ENCODE measurements around the gene SLC25A20. TPM values are rescaled to one million over a fixed set of nuclear protein-coding genes. Genes with fewer than 3 reads are reported as not detected.
"Not testable (repeated sequence)": the region's sequence is repeated elsewhere in the genome, so short reads cannot be mapped to it uniquely, and the experiment has no call there.

SLC25A20 gene
- total RNA-seq, 1 donor from 2014 or later = 17.4 TPM

- H3K4me3 Mint-ChIP-seq = no peak overlapping the region
- intact Hi-C loops (cut with micrococcal nuclease) = no loop called here
- no peak overlapping the region for H3K27ac Mint-ChIP-seq
- no peaks in the 10 kb centered on the region for H3K27me3 Mint-ChIP-seq (ENCODE audit: insufficient read depth)
- no peaks in the 10 kb centered on the region for H3K9me3 Mint-ChIP-seq
- DNase-seq (ENCODE audit: low spot score) = no peak
- H3K4me1 Mint-ChIP-seq (ENCODE audit: low read depth) = peaks cover 12% of the 10 kb centered on the region
- H3K36me3 Mint-ChIP-seq (ENCODE audit: low read depth) = peaks cover 3% of the 10 kb centered on the region
Observed at GRCh38 chr3:48851407-48851806, 47.3 kb downstream of the SLC25A20 start.

DNA sequence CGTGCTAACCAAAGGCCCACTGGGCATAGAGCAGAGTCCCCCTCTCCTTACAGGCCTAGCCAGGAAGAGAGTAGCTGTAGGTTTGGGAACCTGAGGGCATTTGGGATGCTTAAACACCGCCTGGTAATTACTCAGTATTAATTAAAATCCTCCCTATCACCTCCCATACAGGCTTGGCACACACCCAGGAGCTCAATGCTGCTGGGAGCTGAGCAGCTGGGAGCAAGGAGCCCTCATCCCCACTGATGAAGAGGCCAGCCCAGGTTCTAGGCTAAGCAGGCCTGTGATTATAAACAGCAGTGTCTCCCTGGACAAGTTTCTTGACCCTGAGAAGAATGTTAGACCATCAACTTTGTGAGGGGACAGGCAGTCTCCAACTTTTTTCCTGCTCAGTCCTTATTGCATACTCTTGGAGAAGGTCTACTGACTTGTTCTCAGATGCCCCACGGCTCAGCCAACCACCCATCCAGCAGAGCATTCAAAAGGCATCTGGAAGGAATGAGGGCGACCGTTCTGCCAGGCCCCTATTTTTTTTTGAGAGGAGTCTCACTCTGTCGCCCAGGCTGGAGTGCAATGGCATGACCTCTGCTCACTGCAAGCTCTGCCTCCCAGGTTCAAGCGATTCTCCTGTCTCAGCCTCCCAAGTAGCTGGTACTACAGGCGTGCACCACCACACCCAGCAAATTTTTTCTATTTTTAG, 49.7 kb downstream of the SLC25A20 start:
- Mint-ChIP-seq H3K9me3 (no peaks in the 10 kb centered on the region), H3K27ac (no peak overlapping the region), H3K27me3 (ENCODE audit: insufficient read depth) (no peaks in the 10 kb centered on the region), H3K4me1 (ENCODE audit: low read depth) (peaks cover 22% of the 10 kb centered on the region), H3K36me3 (ENCODE audit: low read depth) (peaks cover 7% of the 10 kb centered on the region), H3K4me3 (no peak overlapping the region)
- no peak for DNase-seq (ENCODE audit: low spot score)
- intact Hi-C loops (cut with micrococcal nuclease) = no loop called here

DNA sequence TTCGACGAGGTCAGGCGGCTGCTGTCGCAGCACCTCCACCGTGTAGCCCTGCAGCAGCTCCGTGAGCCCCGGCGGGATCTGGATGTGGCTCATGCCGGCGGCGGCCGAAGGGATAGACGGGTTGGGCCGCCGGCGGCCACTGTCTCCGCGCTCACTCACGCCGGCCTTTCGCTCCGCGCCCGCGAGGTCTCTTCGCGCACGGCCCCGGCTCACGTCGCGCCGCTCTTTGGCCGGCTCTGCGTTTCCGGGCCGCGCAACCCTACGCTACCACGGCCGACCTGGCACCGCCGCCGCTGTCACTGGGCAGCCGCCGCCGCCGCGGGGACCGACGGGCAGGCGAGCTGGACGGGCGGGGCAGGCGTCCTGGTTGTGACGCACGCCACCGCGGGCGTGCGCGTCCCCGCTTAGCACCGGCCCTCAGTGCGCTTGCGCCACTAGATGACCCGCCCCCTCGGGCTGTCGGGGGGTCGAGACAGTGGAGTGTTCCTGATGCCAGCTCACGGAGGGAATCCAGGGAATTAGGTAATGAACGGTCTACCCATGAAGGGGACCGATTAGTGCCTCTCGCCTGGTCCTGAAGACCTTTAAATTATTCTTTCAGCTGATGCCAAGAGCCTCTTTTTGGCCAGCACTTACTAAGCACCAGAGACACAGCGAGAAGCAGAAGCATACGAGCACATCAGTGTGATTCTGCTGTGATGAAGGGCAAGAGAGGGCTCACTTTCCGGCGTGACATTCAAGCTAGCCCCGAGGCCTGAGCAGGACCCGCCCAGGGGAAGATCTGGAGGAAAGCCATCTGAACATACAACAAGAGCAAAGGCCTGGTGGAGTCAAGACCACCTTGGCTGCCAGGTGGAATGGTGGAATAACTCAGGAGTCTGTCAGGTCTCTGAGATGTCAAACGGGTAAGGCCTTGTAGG, 50.9 kb downstream of the SLC25A20 start, which contains the start of gene PRKAR2A:
Gene PRKAR2A (minus strand): TSS at position 371 of the 920 bp plus-strand sequence. CDS start 278 bp downstream, at position 93.
- no peaks in the 10 kb centered on the region for H3K9me3 Mint-ChIP-seq
- peak within 1 kb of the TSS; percentile 87 for H3K4me3 Mint-ChIP-seq
- H3K36me3 Mint-ChIP-seq (ENCODE audit: low read depth) = peaks cover 7% of the 10 kb centered on the region
- peak; percentile 79 for DNase-seq (ENCODE audit: low spot score)
- H3K27ac Mint-ChIP-seq = peak within 1 kb of the TSS; percentile 71
- peaks cover 22% of the 10 kb centered on the region for H3K4me1 Mint-ChIP-seq (ENCODE audit: low read depth)
- no peaks in the 10 kb centered on the region for H3K27me3 Mint-ChIP-seq (ENCODE audit: insufficient read depth)
- intact Hi-C loops (cut with micrococcal nuclease) = loop anchor here (1.0 to 2.0 kb wide), 7 partner anchors 35 to 659 kb away; partner anchors contain the start of genes ARIH2, CDC25A, DAG1 and P4HTM

DNA sequence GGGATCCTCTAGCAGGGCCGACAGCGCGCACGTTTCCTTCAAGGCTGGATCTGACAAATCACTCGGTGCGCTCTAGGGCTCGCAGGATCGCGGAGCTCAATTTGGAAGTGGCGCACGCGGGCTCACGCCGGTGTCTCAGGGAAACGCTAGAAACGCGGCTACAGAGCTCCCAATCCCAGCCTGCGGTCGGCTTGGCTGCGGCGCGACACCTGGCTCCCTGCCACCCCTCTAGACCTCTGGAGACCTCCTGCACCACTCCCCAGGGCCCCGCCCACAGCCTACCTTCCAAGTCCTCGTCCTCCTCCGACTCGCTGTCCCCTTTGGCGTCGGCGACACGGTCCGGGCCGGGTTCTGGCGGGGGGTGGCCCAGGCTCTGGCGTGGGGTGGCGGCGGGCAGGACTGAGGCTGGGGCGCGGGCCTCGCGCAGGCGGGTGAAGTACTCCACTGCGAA, 51.6 kb downstream of the SLC25A20 start:
- Mint-ChIP-seq H3K4me1 (ENCODE audit: low read depth) (peaks cover 22% of the 10 kb centered on the region), H3K4me3 (peak overlapping the region; percentile 87), H3K36me3 (ENCODE audit: low read depth) (peaks cover 7% of the 10 kb centered on the region), H3K27ac (peak overlapping the region; percentile 71), H3K27me3 (ENCODE audit: insufficient read depth) (no peaks in the 10 kb centered on the region), H3K9me3 (no peaks in the 10 kb centered on the region)
- peak; percentile 36 for DNase-seq (ENCODE audit: low spot score)
- intact Hi-C loops (cut with micrococcal nuclease) = loop anchor here (1.0 to 2.0 kb wide), 7 partner anchors 35 to 659 kb away; partner anchors contain the start of genes ARIH2, CDC25A, DAG1 and P4HTM

DNA sequence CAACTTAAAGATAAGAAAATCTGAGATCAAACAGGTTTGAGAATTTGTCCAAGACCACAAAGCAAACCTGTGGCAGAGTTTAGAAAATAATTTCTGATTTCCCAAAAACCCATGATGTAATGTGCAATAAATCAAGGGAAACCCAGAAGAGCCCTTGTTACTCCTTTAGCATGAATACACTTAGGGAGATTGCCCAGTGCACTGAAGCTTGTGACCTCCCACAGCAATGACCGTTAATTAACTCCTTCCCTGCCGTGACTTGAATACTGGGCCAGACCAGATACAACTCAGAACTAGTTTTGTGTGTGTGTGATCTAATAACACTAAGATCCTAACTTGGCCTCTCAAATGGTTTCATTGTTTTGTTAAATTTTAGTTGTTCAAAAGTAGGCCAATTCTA, 53.5 kb downstream of the SLC25A20 start:
- H3K4me1 Mint-ChIP-seq (ENCODE audit: low read depth) = peaks cover 22% of the 10 kb centered on the region
- H3K4me3 Mint-ChIP-seq = peak overlapping the region; percentile 50
- DNase-seq (ENCODE audit: low spot score) = no peak
- H3K9me3 Mint-ChIP-seq = no peaks in the 10 kb centered on the region
- intact Hi-C loops (cut with micrococcal nuclease) = no loop called here
- H3K27ac Mint-ChIP-seq = no peak overlapping the region
- peaks cover 7% of the 10 kb centered on the region for H3K36me3 Mint-ChIP-seq (ENCODE audit: low read depth)
- no peaks in the 10 kb centered on the region for H3K27me3 Mint-ChIP-seq (ENCODE audit: insufficient read depth)

GRCh38 chr3:48837163-48837562, 61.5 kb downstream of the SLC25A20 start:
- DNase-seq (ENCODE audit: low spot score) = no peak
- H3K4me1 Mint-ChIP-seq (ENCODE audit: low read depth) = peaks cover 5% of the 10 kb centered on the region
- no peaks in the 10 kb centered on the region for H3K9me3 Mint-ChIP-seq
- intact Hi-C loops (cut with micrococcal nuclease) = no loop called here
- no peak overlapping the region for H3K27ac Mint-ChIP-seq
- peaks cover 6% of the 10 kb centered on the region for H3K36me3 Mint-ChIP-seq (ENCODE audit: low read depth)
- no peaks in the 10 kb centered on the region for H3K27me3 Mint-ChIP-seq (ENCODE audit: insufficient read depth)
- H3K4me3 Mint-ChIP-seq = no peak overlapping the region

DNA sequence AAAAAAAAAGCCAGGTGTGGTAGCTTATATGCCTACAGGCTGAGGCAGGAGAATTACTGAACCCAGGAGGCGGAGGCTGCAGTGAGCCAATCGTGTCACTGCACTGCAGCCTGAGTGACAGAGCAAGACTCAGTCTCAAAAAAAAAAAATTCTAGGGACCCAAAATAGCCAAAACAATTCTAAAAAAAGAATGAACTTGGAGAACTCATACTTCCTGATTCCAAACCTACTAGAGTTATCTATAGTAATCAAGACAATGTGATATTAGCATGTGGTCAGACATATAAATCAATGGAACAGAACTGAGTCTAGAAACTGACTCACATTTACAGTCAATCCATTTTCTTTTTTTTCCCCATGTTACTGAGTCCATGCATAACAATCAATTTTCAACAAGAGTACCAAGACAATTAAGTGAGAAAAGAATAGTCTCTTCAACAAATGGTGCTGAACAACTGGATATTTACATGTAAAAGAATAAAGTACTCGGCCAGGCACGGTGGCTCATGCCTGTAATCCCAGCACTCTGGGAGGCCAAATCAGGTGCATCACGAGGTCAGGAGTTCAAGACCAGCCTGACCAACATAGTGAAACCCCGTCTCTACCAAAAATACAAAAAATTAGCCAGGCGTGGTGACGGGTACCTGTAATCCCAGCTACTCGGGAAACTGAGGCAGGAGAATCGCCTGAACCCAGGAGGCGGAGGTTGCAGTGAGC, 62.9 kb downstream of the SLC25A20 start:
- H3K27ac Mint-ChIP-seq = no peak overlapping the region
- H3K9me3 Mint-ChIP-seq = no peaks in the 10 kb centered on the region
- intact Hi-C loops (cut with micrococcal nuclease) = no loop called here
- H3K27me3 Mint-ChIP-seq (ENCODE audit: insufficient read depth) = no peaks in the 10 kb centered on the region
- peaks cover 6% of the 10 kb centered on the region for H3K36me3 Mint-ChIP-seq (ENCODE audit: low read depth)
- no peak for DNase-seq (ENCODE audit: low spot score)
- H3K4me1 Mint-ChIP-seq (ENCODE audit: low read depth) = peaks cover 5% of the 10 kb centered on the region
- H3K4me3 Mint-ChIP-seq = no peak overlapping the region

- DNase-seq (ENCODE audit: low spot score) = no peak
- Mint-ChIP-seq H3K36me3 (ENCODE audit: low read depth) (peaks cover 8% of the 10 kb centered on the region), H3K27me3 (ENCODE audit: insufficient read depth) (no peaks in the 10 kb centered on the region), H3K27ac (no peak overlapping the region), H3K4me3 (no peak overlapping the region), H3K4me1 (ENCODE audit: low read depth) (peaks cover 5% of the 10 kb centered on the region), H3K9me3 (no peaks in the 10 kb centered on the region)
- intact Hi-C loops (cut with micrococcal nuclease) = no loop called here
Observed at GRCh38 chr3:48832684-48833083, 66.0 kb downstream of the SLC25A20 start.

- Mint-ChIP-seq H3K27ac (no peak overlapping the region), H3K9me3 (no peaks in the 10 kb centered on the region), H3K36me3 (ENCODE audit: low read depth) (peaks cover 5% of the 10 kb centered on the region), H3K4me3 (no peak overlapping the region), H3K27me3 (ENCODE audit: insufficient read depth) (no peaks in the 10 kb centered on the region), H3K4me1 (ENCODE audit: low read depth) (no peaks in the 10 kb centered on the region)
- no peak for DNase-seq (ENCODE audit: low spot score)
- intact Hi-C loops (cut with micrococcal nuclease) = no loop called here
Observed at GRCh38 chr3:48830715-48831114, 68.0 kb downstream of the SLC25A20 start.

- intact Hi-C loops (cut with micrococcal nuclease); H3K9me3 Mint-ChIP-seq; H3K36me3 Mint-ChIP-seq (ENCODE audit: low read depth); H3K4me1 Mint-ChIP-seq (ENCODE audit: low read depth); H3K27ac Mint-ChIP-seq; DNase-seq (ENCODE audit: low spot score); H3K27me3 Mint-ChIP-seq (ENCODE audit: insufficient read depth); H3K4me3 Mint-ChIP-seq: not testable (repeated sequence)
Observed at GRCh38 chr3:48829525-48829924, 69.2 kb downstream of the SLC25A20 start.

DNA sequence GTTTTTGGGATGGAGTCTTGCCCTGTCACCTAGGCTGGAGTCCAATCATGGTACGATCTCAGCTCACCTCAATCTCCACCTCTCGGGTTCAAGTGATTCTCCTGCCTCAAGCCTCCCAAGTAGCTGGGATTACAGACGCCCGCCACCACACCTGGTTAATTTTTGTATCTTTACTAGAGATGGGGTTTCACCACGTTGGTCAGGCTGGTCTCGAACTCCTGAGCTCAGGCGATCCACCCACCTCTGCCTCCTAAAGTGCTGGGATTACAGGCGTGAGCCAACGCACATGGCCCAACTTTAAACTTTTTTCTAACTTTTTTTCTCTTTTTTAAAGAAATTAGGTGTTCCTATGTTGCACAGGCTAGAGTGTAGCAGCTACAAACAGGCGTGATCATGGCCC, 70.8 kb downstream of the SLC25A20 start:
- H3K36me3 Mint-ChIP-seq (ENCODE audit: low read depth); H3K9me3 Mint-ChIP-seq; DNase-seq (ENCODE audit: low spot score); H3K27ac Mint-ChIP-seq; H3K4me3 Mint-ChIP-seq; H3K27me3 Mint-ChIP-seq (ENCODE audit: insufficient read depth); H3K4me1 Mint-ChIP-seq (ENCODE audit: low read depth); intact Hi-C loops (cut with micrococcal nuclease): not testable (repeated sequence)

- Mint-ChIP-seq H3K27ac (no peak overlapping the region), H3K36me3 (ENCODE audit: low read depth) (peaks cover 2% of the 10 kb centered on the region), H3K9me3 (no peaks in the 10 kb centered on the region), H3K4me3 (no peak overlapping the region), H3K4me1 (ENCODE audit: low read depth) (no peaks in the 10 kb centered on the region), H3K27me3 (ENCODE audit: insufficient read depth) (no peaks in the 10 kb centered on the region)
- intact Hi-C loops (cut with micrococcal nuclease) = no loop called here
- DNase-seq (ENCODE audit: low spot score) = no peak
Observed at GRCh38 chr3:48826451-48826850, 72.2 kb downstream of the SLC25A20 start.

Data from activated T-helper 1 cell treated with anti-CD3 and anti-CD28 coated beads, Interleukin-12 subunit alpha, Interleukin-12 subunit beta, Interleukin-2, Interleukin-4 antibody, amounts not matched to agents 30 ng/mL and 10 ng/mL and 1 ng/mL, durations not matched to agents 14 hours and 24 hours and 36 hours (primary cell).